NCI-H748 treated with DMSO at 0.1 percent for 48 hours (cell line): Measurements from ENCODE around the gene ANKEF1.
A peak's percentile ranks its signal among the peaks of the same experiment; 100 is the strongest.
"Not testable (repeated sequence)": the region's sequence is repeated elsewhere in the genome, so short reads cannot be mapped to it uniquely, and the experiment has no call there.

Experiments
- DNase-seq: peaks from one replicate; lab custom pipeline; 2025; lab: John Stamatoyannopoulos, UW

Gene ANKEF1

GRCh38 chr20:10033905-10034650, 709 bp upstream of the ANKEF1 start:
- no peak for DNase-seq

- not testable (repeated sequence) for DNase-seq
Measured at GRCh38 chr20:10036321-10036720, 1.5 kb downstream of the ANKEF1 start.

GRCh38 chr20:10040070-10040975, 5.5 kb downstream of the ANKEF1 start:
- no peak for DNase-seq

GRCh38 chr20:10042086-10042485, 7.3 kb downstream of the ANKEF1 start:
- no peak for DNase-seq

GRCh38 chr20:10047427-10047826, 12.6 kb downstream of the ANKEF1 start:
- no peak for DNase-seq

- no peak for DNase-seq
Measured at GRCh38 chr20:10051185-10051584, 16.4 kb downstream of the ANKEF1 start.

- no peak for DNase-seq
Measured at GRCh38 chr20:10059006-10059405, 24.2 kb downstream of the ANKEF1 start.

- no peak for DNase-seq
Measured at GRCh38 chr20:10060226-10060625, 25.4 kb downstream of the ANKEF1 start.

GRCh38 chr20:10061641-10062040, 26.9 kb downstream of the ANKEF1 start:
- DNase-seq: no peak

GRCh38 chr20:10063482-10063881, 28.7 kb downstream of the ANKEF1 start:
- DNase-seq: no peak

- no peak for DNase-seq
Measured at GRCh38 chr20:10064611-10065010, 29.8 kb downstream of the ANKEF1 start.

- DNase-seq: no peak
Measured at GRCh38 chr20:10065154-10065833, 30.5 kb downstream of the ANKEF1 start.

GRCh38 chr20:10067321-10067720, 32.5 kb downstream of the ANKEF1 start:
- DNase-seq: no peak

GRCh38 chr20:10074513-10074912, 39.7 kb downstream of the ANKEF1 start:
- DNase-seq: no peak

- no peak for DNase-seq
Measured at GRCh38 chr20:10075606-10076005, 40.8 kb downstream of the ANKEF1 start.

GRCh38 chr20:10076126-10077080, 41.6 kb downstream of the ANKEF1 start:
- no peak for DNase-seq

- DNase-seq: no peak
Measured at GRCh38 chr20:10077081-10077471, 42.3 kb downstream of the ANKEF1 start.

GRCh38 chr20:10077886-10078285, 43.1 kb downstream of the ANKEF1 start:
- peak; percentile 35 for DNase-seq

- DNase-seq: no peak
Measured at GRCh38 chr20:10078403-10078802, 43.6 kb downstream of the ANKEF1 start.

- no peak for DNase-seq
Measured at GRCh38 chr20:10079964-10080363, 45.2 kb downstream of the ANKEF1 start.

GRCh38 chr20:10080574-10080973, 45.8 kb downstream of the ANKEF1 start:
- no peak for DNase-seq
